ENCODE measurements around the gene DNAI1.
"Not testable (repeated sequence)": the region's sequence is repeated elsewhere in the genome, so short reads cannot be mapped to it uniquely, and the experiment has no call there.

The DNAI1 gene

DNA sequence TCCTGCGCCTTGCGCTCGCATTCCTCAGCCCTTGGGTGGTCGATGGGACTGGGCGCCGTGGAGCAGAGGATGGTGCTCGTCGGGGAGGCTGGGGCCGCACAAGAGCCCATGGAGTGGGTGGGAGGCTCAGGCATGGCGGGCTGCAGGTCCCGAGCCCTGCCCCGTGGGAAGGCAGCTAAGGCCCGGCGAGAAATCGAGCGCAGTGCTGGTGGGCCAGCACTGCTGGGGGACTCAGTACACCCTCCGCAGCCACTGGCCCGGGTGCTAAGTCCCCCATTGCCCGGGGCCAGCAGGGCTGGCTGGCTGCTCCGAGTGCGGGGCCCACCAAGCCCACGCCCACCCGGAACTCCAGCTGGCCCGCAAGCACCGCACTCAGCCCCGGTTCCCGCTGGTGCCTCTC lies 24.1 kb downstream of the DNAI1 start:
- DNase-seq (ENCODE audit: low read depth); H3K4me3 ChIP-seq (ENCODE audit: low read depth, low read length): not testable (repeated sequence)

DNA sequence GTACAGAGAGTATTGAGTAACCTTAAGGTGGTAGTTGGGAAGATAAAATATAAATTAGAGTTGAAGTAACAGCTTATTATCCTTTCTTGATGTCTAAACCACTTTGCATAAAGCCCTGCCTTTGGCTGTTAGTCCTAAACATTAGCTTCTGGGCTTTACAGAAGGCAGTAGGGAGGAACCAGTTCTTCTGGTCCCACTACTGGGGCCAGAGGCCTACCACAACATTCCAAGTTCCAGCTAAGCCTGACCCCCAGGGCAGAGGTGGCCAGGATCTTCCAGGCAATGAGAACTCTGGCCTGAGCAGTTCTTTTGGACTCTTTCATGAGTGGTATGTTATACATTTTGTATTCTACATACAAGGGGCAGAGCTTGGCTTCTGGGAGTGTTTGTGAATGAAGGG lies 26.1 kb downstream of the DNAI1 start:
- DNase-seq (ENCODE audit: low read depth) = no peak
- no peak overlapping the region for H3K4me3 ChIP-seq (ENCODE audit: low read depth, low read length)

DNA sequence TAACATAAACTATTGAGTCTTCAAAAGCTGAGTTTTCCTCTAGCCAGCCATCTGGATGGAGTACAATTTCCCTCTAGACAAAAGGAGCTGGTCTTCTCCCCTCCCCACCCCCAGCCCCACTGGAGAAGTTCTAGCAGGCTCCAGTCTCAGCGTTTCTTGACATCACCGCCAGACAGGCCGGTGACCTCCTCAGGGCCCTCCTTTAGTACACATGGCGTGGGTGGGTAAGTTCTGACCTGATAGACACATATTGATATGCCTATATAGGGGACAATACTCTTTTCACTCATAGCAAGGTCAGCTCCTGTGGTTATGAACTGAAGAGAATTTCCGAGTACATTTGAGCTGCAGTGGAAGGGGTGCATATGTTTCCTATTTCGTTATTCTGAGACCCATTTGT lies 27.2 kb downstream of the DNAI1 start:
- H3K4me3 ChIP-seq (ENCODE audit: low read depth, low read length) = no peak overlapping the region
- no peak for DNase-seq (ENCODE audit: low read depth)

DNA sequence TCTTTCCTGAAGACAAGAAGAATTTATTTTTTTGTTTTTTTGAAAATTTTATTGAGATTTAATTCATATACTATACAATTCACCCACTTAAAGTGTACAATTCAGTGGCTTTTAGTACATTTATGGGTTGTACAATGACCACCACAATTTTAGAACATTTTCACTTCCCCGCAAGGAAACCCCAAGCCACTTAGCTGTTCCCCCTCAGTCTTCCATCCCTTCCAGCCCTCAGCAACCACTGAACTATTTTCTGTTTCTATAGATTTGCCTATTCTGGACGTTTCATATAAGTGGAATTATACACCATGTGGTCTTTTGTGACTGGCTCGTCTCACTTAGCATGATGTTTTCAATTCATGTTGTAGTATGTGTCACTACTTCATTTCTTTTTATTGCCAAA lies 28.0 kb downstream of the DNAI1 start:
- no peak for DNase-seq (ENCODE audit: low read depth)
- H3K4me3 ChIP-seq (ENCODE audit: low read depth, low read length) = no peak overlapping the region

DNA sequence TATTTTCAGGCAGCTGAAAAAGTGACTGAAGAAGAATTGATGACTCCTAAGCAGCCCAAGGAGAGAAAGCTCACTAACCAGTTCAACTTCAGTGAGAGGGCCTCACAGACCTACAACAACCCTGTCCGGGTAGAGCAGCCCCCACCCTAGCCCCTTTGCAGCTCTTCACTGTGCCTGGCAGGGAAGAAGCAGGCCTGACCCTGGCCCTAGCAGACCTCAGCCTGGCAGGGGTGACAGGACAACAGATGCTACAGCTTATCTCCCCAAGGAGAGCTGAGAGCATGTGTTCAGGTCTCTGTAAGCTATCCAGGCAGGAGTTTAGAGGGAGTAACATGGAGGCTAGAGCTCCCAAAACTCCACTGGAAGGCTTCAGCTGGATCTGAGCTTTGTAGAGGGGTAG lies 31.8 kb downstream of the DNAI1 start:
- DNase-seq (ENCODE audit: low read depth) = no peak
- H3K4me3 ChIP-seq (ENCODE audit: low read depth, low read length) = no peak overlapping the region

DNA sequence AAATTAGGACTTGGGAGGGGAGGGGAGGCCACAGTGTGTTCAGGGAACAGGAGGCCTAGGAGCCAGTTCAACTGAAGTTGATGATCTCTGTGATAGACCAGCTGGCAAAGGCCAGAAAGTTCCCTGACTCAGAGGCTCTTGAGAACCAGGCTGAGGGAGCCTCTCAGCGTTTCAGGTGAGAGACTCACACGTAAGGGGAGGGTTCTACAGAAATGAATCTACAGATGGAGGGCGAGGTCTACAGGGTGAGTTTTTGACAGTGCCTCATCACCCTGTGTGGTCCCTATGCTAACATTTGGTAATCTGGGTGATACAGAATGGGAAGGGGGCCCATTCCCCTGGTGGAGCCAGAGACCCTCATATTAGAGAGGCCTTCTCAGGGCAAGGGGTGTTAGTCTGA lies 32.2 kb downstream of the DNAI1 start:
- no peak overlapping the region for H3K4me3 ChIP-seq (ENCODE audit: low read depth, low read length)
- no peak for DNase-seq (ENCODE audit: low read depth)

DNA sequence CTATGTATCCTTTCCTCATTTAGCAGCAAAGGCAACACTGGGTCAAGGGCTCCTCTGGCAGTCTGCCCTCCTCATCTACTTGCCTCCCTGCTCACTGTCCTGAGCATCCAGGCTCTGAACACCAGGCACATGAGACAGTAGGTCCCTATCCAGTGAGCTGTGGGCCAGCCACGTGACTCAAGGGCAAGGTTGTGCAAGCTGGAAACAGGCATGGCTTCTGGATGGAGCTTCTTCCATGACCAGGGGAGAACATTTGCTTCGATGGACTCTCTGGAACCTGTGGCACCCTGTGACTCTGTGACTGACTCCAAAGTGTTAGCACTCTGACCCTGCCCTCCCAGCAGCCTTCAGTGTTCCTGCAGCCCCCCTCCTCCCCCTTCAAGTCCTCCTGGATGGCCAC lies 33.0 kb downstream of the DNAI1 start:
- no peak for DNase-seq (ENCODE audit: low read depth)

DNA sequence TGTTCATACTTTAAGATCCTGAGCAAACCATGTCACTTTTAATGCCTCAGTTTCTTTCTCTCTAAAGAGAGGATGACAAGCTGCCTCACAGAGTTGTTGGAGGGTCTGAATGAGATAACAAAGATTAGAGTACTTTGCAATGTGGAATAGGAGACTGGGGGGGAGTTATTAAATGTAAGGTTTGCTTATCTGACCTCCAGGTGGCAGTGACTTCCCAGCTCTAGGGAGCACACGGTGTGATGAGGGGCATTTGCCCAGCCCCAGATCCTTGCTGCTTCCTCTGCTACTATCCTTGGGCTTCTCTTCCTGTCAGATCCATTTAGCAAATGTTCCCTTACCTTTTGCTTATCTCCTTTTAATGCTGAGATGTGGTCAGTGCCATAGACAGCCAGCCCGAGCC lies 33.4 kb downstream of the DNAI1 start:
- no peak for DNase-seq (ENCODE audit: low read depth)
- H3K4me3 ChIP-seq (ENCODE audit: low read depth, low read length) = no peak overlapping the region

More for the DNA sequence above, 33.0 kb downstream of the DNAI1 start:
- no peak overlapping the region for H3K4me3 ChIP-seq (ENCODE audit: low read depth, low read length)

DNA sequence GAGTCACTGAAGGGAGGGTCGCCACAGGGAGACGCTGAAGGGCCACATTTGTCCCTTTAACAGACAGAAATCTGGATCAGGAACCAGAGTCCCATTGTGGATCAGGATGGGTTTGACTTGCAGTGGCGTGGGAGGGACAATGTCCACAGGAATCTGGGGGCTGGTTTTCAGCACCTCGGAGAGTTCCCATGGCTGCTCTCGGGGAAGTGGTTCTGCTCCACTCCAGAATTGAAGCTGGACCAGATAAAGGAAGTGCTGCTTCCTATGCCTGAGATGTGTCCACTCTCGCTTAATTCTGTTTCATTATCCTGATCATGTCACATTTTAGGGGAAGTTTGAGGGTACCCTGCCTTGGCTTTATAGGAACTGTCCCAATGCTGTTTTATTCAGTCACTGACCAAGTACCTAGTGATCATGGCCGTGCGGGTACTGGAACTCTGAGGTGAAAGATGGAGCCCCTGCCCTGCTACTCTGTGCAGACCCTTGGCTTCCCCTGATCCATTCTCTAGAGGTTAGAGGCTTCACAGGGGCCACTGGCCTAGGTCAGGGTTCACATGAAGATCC lies 35.4 kb downstream of the DNAI1 start:
- DNase-seq (ENCODE audit: low read depth) = peak; percentile 12
- no peak overlapping the region for H3K4me3 ChIP-seq (ENCODE audit: low read depth, low read length)

DNA sequence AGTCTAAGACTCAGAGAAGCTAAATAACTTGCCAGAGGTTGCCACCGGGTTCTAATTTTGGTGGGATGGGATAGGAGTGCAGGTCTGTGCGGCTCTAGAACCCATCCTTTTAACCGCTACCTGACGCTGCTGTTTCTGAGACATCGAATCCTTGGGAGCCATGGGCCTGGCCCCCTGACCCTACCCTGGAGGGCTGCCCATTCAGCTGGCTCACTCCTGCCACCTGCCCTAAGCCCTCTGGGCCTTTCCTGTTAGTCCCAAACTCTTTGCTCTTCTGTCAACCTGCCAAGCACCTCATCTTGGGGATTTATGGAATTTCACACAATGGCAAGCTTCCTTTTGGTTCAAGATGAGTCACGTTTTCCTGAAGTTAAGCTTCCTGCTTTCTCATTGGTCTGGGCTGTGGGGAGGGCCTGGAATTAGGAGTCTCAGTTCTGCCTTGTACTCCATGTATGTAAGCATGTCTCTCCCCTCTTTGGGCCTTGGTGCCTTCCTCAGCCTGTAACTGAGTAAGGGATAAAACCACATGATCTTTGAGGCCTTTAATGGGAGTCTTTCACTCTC lies 37.6 kb downstream of the DNAI1 start:
- no peak overlapping the region for H3K4me3 ChIP-seq (ENCODE audit: low read depth, low read length)
- DNase-seq (ENCODE audit: low read depth) = no peak

DNA sequence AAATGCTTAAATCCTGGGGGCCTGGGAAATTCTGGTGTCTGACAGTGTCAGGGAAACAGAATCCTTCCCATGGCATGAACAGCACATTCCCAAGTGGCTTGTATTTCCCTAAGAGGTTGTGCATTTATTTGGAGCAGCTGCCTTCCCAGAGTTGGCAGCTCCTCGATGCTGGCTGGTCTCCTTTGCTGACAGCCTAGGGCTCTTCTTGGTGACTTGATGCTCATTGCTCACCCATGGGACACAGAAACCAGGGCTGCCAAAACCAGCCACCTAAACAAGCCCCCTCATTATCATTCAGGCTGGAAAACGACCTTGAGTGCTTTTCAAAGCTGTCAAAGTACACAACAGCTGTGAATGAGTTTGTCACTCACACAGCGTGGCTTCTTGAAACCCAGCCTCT lies 39.9 kb downstream of the DNAI1 start:
- DNase-seq (ENCODE audit: low read depth) = no peak
- H3K4me3 ChIP-seq (ENCODE audit: low read depth, low read length) = no peak overlapping the region

DNA sequence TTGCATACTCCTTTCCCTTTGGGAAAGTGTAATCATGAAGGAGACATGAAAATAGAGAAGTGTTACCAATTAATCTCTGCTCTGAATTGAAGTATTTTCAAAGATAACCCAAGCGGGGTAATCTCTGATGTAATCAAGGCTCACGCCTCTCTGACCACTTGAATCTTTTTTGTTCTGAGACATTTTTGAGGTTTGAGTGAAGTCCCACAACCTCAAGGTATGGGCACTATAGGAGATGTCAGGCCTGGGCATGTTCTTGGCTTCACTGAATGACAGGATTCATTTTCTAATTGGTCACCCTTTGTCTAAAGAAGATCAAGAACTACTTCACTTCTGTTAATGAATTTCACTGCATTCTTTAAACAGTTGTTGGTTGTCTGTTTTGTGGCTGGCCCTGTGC lies 40.5 kb downstream of the DNAI1 start:
- no peak overlapping the region for H3K4me3 ChIP-seq (ENCODE audit: low read depth, low read length)
- DNase-seq (ENCODE audit: low read depth) = no peak

DNA sequence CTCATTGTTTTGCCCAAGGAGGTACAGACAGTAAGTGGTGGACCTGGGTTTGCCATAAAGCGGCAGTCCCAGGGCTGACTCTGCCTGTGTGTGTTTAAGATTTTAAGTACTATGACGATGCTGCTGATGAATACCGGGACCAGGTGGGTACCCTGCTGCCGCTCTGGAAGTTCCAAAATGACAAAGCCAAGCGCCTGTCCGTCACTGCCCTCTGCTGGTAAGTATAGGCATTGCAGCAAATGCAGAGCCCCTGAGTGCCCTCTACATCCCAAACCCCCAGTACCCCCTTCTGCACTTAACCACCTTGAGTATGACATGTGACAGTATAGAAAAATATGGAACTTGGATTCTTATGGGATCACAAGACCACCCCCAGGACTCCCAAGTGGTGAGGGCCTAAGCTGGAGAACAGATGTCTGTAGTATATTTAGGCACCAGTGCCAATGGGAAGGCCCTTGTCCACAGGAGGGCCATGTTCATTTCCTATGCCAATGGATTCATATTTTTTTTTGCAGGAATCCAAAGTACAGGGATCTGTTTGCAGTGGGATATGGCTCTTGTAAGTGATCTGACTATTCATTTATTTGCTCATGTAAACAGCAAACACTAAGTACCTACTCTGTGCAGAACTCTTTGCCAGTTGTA lies 42.1 kb downstream of the DNAI1 start:
- no peak for DNase-seq (ENCODE audit: low read depth)
- H3K4me3 ChIP-seq (ENCODE audit: low read depth, low read length) = no peak overlapping the region

DNA sequence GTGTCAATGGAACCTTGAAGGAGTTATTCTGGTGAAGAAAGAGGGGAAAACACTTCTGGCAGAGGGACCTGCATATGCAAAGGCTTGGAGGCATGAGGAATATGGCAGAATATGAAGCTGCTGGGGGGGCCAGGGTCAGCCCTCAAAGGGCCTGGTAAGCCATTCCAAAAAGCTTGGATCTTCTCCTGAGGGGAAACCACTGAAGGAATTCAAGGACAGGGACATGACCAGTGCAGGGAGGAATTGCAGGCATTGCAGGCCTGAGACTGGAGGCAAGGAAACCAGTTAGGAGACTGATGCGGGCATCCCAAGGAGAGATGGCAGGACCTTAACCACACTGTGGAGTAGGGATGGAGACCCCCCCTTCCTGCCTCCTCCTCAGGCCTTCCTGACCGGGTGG lies 42.8 kb downstream of the DNAI1 start:
- no peak overlapping the region for H3K4me3 ChIP-seq (ENCODE audit: low read depth, low read length)
- DNase-seq (ENCODE audit: low read depth) = no peak

DNA sequence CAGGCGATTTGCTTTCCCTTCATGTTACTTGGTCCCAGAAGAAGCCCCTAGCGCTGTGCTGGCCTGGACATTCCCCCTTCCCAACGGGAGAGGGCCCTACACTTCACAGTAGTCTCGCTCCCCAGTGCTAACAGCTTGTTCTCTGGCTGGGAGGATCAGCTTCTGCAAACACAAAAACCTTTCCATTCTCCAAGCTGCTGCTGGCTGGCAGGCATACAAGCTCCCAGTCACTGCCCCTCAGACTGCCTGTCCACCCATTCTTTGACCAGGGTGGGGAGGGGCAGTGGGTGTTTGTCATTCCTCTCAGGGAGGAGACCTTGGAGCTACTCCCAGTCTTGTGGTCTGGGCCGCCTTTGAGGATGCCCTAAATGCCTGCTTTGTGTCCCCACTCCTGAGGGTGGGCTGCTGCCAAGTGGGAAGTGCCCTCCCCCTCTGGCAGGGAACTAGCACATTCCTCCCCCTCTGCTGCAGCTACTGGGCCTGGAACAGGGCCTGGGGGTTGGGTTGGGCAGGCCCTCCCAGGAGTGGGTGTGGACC lies 43.4 kb downstream of the DNAI1 start:
- no peak overlapping the region for H3K4me3 ChIP-seq (ENCODE audit: low read depth, low read length)
- peak; percentile 18 for DNase-seq (ENCODE audit: low read depth)

DNA sequence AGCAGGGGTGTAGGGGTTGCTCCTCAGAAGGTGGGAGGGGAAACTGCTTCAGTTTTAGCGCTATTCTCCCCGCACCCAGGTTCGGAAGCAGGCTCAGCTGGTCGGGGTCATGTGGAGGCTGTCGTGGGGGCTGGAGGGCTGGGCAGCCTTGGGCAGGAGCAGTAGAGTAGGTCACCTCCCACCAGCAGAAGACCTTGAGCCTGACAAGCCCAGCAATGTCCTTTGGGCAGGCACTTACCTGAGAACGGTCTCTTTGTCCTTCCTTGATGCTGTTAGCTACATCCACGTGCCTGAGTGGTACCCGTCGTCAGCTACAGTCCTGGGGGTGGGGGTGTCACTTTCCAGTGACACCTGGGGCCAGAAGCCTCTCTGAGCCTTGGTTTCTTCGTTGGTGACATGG lies 43.9 kb downstream of the DNAI1 start:
- H3K4me3 ChIP-seq (ENCODE audit: low read depth, low read length) = no peak overlapping the region
- DNase-seq (ENCODE audit: low read depth) = no peak

DNA sequence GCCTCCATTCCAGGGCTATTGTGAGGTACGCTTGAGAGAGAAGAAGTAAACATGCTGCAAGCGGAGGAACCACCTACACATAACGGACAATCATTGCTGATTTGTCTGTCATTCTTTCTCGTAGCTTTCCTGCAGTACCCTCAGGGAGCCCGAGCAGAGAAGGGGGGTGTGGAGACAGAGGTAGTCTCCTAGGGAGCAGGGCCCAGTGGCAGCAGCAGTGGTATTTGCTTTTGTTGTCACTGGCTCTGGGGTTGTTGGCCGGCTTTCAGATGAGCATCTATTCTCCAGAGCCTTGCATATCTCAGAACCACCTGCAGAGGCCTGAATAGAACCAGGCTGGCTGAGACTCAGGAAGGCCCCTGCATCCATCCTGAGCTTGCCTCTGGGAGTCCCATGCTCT lies 44.3 kb downstream of the DNAI1 start:
- no peak overlapping the region for H3K4me3 ChIP-seq (ENCODE audit: low read depth, low read length)
- DNase-seq (ENCODE audit: low read depth) = no peak

DNA sequence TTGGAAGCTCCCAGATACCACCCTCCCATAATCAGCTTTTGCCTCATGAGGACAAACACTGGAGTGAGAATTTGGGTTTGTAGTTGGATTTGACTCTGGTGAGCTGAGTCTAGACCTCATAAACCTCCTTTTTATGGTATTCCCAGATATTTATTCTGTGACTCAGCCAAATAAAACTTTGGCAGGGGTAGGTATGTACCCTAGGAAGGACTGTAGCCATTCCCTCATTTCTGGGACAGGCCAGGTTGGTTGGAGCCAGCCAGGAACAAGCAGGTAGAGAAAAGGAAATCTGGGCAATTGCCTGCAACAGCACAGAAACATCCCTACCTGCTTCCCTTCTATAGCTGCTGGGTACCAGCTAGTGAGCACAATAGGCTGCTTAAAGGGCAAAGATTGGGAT lies 44.8 kb downstream of the DNAI1 start:
- no peak for DNase-seq (ENCODE audit: low read depth)
- H3K4me3 ChIP-seq (ENCODE audit: low read depth, low read length) = no peak overlapping the region

DNA sequence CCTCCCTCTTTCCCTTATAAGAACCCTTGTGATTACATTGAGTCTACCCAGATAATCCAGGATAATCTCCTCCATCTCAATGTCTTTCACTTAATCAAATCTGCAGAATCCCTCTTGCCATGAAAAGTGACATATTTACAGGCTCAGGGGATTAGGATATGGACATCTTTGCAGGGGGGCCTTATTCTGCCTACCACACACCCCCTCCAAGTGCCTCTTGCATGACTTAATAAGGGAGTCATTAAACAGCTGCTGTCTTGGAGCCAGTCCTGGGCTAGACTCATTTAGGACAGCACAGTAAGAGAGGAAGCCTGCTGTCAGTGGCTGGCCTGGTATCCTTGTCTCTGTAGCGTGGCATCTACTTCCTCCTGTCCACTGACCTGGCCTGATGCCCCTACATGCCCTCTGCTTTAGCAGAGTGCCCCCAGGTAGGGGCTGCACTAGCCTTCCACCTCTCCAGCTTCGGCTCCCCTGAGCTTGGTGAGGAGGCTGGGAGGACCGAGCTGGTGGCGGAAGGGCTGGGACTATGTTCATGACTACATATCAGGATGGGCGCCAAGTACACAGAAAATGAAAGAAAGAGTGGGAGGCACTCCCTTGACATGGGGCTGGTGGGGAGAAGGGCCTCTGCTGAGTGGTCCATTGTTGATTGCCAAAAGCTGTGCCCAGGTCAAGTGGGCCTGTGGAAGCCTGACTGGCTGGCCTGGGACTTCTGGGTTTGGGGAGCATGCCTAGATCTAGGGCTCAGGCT lies 46.9 kb downstream of the DNAI1 start:
- no peak overlapping the region for H3K4me3 ChIP-seq (ENCODE audit: low read depth, low read length)
- DNase-seq (ENCODE audit: low read depth) = no peak

DNA sequence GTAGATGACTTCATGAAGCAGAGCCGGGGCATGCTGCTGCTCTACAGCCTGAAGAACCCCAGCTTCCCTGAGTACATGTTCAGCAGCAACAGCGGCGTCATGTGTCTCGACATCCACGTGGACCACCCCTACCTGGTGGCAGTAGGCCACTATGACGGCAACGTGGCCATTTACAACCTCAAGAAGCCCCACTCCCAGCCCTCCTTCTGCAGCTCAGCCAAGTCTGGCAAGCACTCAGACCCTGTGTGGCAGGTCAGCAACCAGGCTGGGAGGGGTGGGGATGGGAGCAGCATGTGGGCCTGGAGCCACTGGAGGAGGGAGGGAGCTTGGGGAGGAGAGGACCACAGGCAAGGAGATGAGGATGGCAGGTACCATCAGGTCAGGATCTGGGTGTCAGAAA lies 48.0 kb downstream of the DNAI1 start:
- no peak for DNase-seq (ENCODE audit: low read depth)
- H3K4me3 ChIP-seq (ENCODE audit: low read depth, low read length) = no peak overlapping the region

DNA sequence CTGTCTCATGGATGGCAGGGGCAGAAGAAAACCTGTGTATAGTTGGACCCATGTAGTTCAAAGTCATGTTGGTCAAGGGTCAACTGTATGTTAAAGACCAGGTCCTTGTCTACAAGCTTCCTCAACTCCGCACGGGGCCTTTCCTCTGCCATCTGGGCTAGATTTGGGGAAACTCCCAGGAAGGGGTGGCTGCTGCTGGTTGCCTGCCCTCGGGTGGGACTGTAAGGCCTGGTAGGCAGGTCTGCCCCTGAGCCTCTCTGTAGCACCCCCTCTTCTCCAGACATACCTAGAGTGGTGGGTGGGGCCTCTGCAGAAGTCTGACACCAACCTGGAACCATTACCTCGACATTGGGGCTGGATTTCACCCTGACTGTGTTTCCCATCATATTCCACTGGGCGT lies 49.0 kb downstream of the DNAI1 start:
- DNase-seq (ENCODE audit: low read depth) = no peak

More for the DNA sequence above, 49.0 kb downstream of the DNAI1 start:
- no peak overlapping the region for H3K4me3 ChIP-seq (ENCODE audit: low read depth, low read length)

Data from skeletal muscle cell (primary cell).